Fibroblast of mammary gland (primary cell): ENCODE measurements around the gene SCML2.

Experiments
- DNase-seq: peaks from one replicate; pipeline ENCODE4 v3.0.0-alpha.2; 2010; ENCODE audit warnings: low read depth
- H3K4me3 ChIP-seq: 2 replicates; pipeline ENCODE4 v1.5.1; 2011; ENCODE audit warnings: low read depth, mild to moderate bottlenecking, low read length, moderate library complexity; ENCODE audit not compliant: control insufficient read depth
- CTCF ChIP-seq: conservative IDR thresholded peaks from 2 replicates; pipeline ENCODE4 v1.5.1; 2011; ENCODE audit warnings: low read depth, low read length, inconsistent platforms; ENCODE audit not compliant: control insufficient read depth, insufficient read depth

SCML2 gene

GRCh38 chrX:18368402-18368801, 13.9 kb upstream of the SCML2 start:
- H3K4me3 ChIP-seq: no peak overlapping the region
- no peak for TF ChIP-seq CTCF
- no peak for DNase-seq

- TF ChIP-seq CTCF: no peak
- DNase-seq: peak; percentile 37
- H3K4me3 ChIP-seq: no peak overlapping the region
These were observed 6.4 kb upstream of the SCML2 start for GRCh38 chrX:18360867-18361266.

- H3K4me3 ChIP-seq: peak overlapping the region; percentile 53
- DNase-seq: no peak
- no peak for TF ChIP-seq CTCF
These were observed 538 bp downstream of the SCML2 start for GRCh38 chrX:18353931-18354368.

- TF ChIP-seq CTCF: no peak
- H3K4me3 ChIP-seq: no peak overlapping the region
- no peak for DNase-seq
These were observed 2.7 kb downstream of the SCML2 start for GRCh38 chrX:18351784-18352183.

GRCh38 chrX:18348047-18348446, 6.4 kb downstream of the SCML2 start:
- H3K4me3 ChIP-seq: no peak overlapping the region
- no peak for TF ChIP-seq CTCF
- peak; percentile 2 for DNase-seq

- no peak overlapping the region for H3K4me3 ChIP-seq
- no peak for DNase-seq
- no peak for TF ChIP-seq CTCF
These were observed 45.1 kb downstream of the SCML2 start for GRCh38 chrX:18309401-18309800.

GRCh38 chrX:18297251-18297650, 57.2 kb downstream of the SCML2 start:
- no peak for TF ChIP-seq CTCF
- DNase-seq: no peak
- H3K4me3 ChIP-seq: no peak overlapping the region
